HEK293 (cell line): ENCODE measurements around the gene IQCB1.

ENCODE experiments used
- CTCF ChIP-seq: fragments of 450-650 bp; formaldehyde crosslinking; IDR thresholded peaks from 2 replicates; pipeline ENCODE4 v1.5.1; 2016; ENCODE audit warnings: missing biosample characterization, missing genetic modification characterization
- ZFP41 ChIP-seq: fragments of 450-650 bp; formaldehyde crosslinking; IDR thresholded peaks from 2 replicates; pipeline ENCODE4 v1.5.1; 2016; ENCODE audit warnings: missing biosample characterization, missing genetic modification characterization, borderline replicate concordance
- ZNF274 ChIP-seq, 2 experiments: fragments of 200-500 bp in 1 of 2; fragments of 450-650 bp in 1 of 2; sonication (Bioruptor generic) in 1 of 2; formaldehyde crosslinking in 1 of 2; IDR thresholded peaks; 2 replicates each; pipeline versions ENCODE4 v1.5.1 to v1.6.1; 2014 to 2016; ENCODE audit warnings: borderline replicate concordance in 1 of 2, inconsistent platforms in 1 of 2, low read length in 1 of 2, missing biosample characterization in 1 of 2, missing genetic modification characterization in 1 of 2

DNA sequence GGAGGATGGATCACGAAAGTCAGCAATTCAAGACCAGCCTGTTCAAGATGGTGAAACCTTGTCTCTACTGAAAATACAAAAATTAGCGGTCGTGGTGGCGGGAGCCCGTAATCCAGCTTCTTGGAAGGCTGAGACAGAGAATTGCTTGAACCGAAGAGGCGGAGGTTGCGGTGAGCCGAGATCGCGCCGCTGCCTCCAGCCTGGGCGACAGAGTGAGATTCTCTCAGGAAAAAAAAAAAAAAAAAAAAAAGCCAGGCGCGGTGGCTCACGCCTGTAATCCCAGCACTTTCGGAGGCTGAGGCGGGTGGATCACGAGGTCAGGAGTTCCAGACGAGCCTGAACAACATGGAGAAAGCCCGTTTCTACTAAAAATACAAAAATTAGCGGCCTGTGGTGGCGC is 5.1 kb upstream of the IQCB1 start:
- TF ChIP-seq ZNF274 (IDR thresholded peaks at IDR 0.05; ENCODE audit: low read length) (no peak), ZNF274 (tag by site-specific recombination; IDR thresholded peaks at IDR 0.05; ENCODE audit: borderline replicate concordance) (no peak), ZFP41 (tag by site-specific recombination) (no peak), CTCF (no peak)
